GM12878 (cell line): ENCODE measurements around the gene OR51F1. TPM values are rescaled to one million over a fixed set of nuclear protein-coding genes. Genes with fewer than 3 reads are reported as not detected.

Source experiments
- ATAC-seq: fragments of 200-7000 bp; cut with Tn5 transposase; 3 replicates; pipeline ENCODE4 v1.9.1; 2020; ENCODE audit warnings: mild to moderate bottlenecking, moderate library complexity
- BruUV-seq: library from RNA; stranded (reverse); fragments of 400-500 nt; replicated peaks from 2 replicates; lab custom pipeline; 2021; lab: Mats Ljungman, UMichigan
- CTCF ChIA-PET: fragments of 300-600 bp; sonication (Branson Sonifier 250); formaldehyde crosslinking; extraction: SDS; loops from one replicate; lab custom pipeline; 2021; ENCODE audit warnings: inconsistent platforms; lab: Yijun Ruan, JAX
- POLR2A ChIA-PET: fragments of 350-600 bp; formaldehyde crosslinking; extraction: SDS; loops from one replicate; lab custom pipeline; 2021; ENCODE audit warnings: inconsistent platforms; lab: Charles Lee
- RAD21 ChIA-PET: fragments of 300-600 bp; sonication (Branson Sonifier 250); formaldehyde crosslinking; loops from one replicate; lab custom pipeline; 2023; ENCODE audit warnings: antibody characterized with exemption; ENCODE audit not compliant: unreplicated experiment; lab: Charles Lee
- SMC1A ChIA-PET: fragments of 300-600 bp; sonication (Branson Sonifier 250); formaldehyde crosslinking; loops from one replicate; lab custom pipeline; 2023; ENCODE audit not compliant: unreplicated experiment, uncharacterized antibody; lab: Charles Lee
- DNase-seq: peaks from one replicate; pipeline ENCODE4 v3.0.0-alpha.2; 2011; ENCODE audit warnings: low read depth, low spot score
- FAIRE-seq: peaks from 3 replicates; lab custom pipeline; 2011; peaks lifted over from hg19 to GRCh38; lab: Jason Lieb, UNC
- H2AFZ ChIP-seq: 2 replicates; pipeline ENCODE4 v1.6.0; 2011; ENCODE audit warnings: low read depth, low read length, control low read depth; ENCODE audit not compliant: control insufficient read depth
- H3K27ac ChIP-seq: 2 replicates; pipeline ENCODE4 v1.5.1; 2011; ENCODE audit warnings: control low read depth; ENCODE audit not compliant: control insufficient read depth, insufficient read depth
- H3K27me3 ChIP-seq, 2 experiments: replicated peaks in 1 of 2; 2 replicates each; pipeline versions ENCODE4 v1.6.0 to v1.6.1; 2011; ENCODE audit warnings: low read length in 1 of 2; ENCODE audit not compliant: control insufficient read depth in 2 of 2, insufficient read depth in 2 of 2
- H3K36me3 ChIP-seq, 2 experiments: 2 replicates each; pipeline ENCODE4 v1.5.1; 2011; ENCODE audit warnings: low read length in 1 of 2; ENCODE audit not compliant: control insufficient read depth in 2 of 2, insufficient read depth in 2 of 2
- H3K4me1 ChIP-seq: 2 replicates; pipeline ENCODE4 v1.6.1; 2011; ENCODE audit warnings: mild to moderate bottlenecking, low read length, moderate library complexity, mixed read lengths; ENCODE audit not compliant: control insufficient read depth, insufficient read depth
- H3K4me2 ChIP-seq: 2 replicates; pipeline ENCODE4 v1.6.0; 2011; ENCODE audit warnings: control low read depth; ENCODE audit not compliant: control insufficient read depth, insufficient read depth
- H3K4me3 ChIP-seq: fragments of 200-600 bp; sonication (generic); 2 replicates; pipeline ENCODE4 v1.5.1; 2016
- H3K79me2 ChIP-seq: 2 replicates; pipeline ENCODE4 v1.6.0; 2011; ENCODE audit warnings: low read length; ENCODE audit not compliant: control insufficient read depth, insufficient read depth
- H3K9ac ChIP-seq: 2 replicates; pipeline ENCODE4 v1.8.0; 2011; ENCODE audit warnings: low read length, control low read depth, mixed read lengths; ENCODE audit not compliant: control insufficient read depth, insufficient read depth
- H3K9me3 ChIP-seq: replicated peaks from 3 replicates; pipeline ENCODE4 v1.5.1; 2011; ENCODE audit warnings: mild to moderate bottlenecking, low read length; ENCODE audit not compliant: control insufficient read depth, insufficient read depth
- H4K20me1 ChIP-seq: 2 replicates; pipeline ENCODE4 v1.6.0; 2011; ENCODE audit not compliant: control insufficient read depth, insufficient read depth
- ASH2L ChIP-seq: fragments of 300-600, 200-600 bp; sonication (generic); IDR thresholded peaks from 2 replicates; pipeline ENCODE4 v1.6.1; 2017; ENCODE audit warnings: low read depth, mild to moderate bottlenecking, borderline replicate concordance
- ATF7 ChIP-seq: fragments of 450-650 bp; IDR thresholded peaks from 2 replicates; pipeline ENCODE4 v1.6.1; 2016; ENCODE audit warnings: low read depth, mild to moderate bottlenecking
- BCL11A ChIP-seq: IDR thresholded peaks from 2 replicates; pipeline ENCODE4 v1.6.1; 2011; ENCODE audit warnings: low read depth, low read length
- CHD4 ChIP-seq: fragments of 200-600 bp; sonication (generic); IDR thresholded peaks from 2 replicates; pipeline ENCODE4 v1.6.1; 2016; ENCODE audit warnings: mild to moderate bottlenecking
- DPF2 ChIP-seq: fragments of 450-650 bp; IDR thresholded peaks from 2 replicates; pipeline ENCODE4 v1.6.1; 2017; ENCODE audit warnings: mild to moderate bottlenecking
- JUND ChIP-seq: IDR thresholded peaks from 2 replicates; pipeline ENCODE4 v1.6.1; 2012; ENCODE audit warnings: low read depth, mild to moderate bottlenecking, low read length, improper control_type of control experiment, moderate library complexity
- MEF2B ChIP-seq: fragments of 450-650 bp; IDR thresholded peaks from 2 replicates; pipeline ENCODE4 v1.6.1; 2018; ENCODE audit warnings: mild to moderate bottlenecking, moderate library complexity; ENCODE audit not compliant: partially characterized antibody, poor library complexity, severe bottlenecking
- POLR2AphosphoS2 ChIP-seq: IDR thresholded peaks from 2 replicates; pipeline ENCODE4 v1.6.1; 2011; ENCODE audit warnings: low read depth, mild to moderate bottlenecking, low read length, improper control_type of control experiment, moderate library complexity
- SIX5 ChIP-seq: IDR thresholded peaks from 2 replicates; pipeline ENCODE4 v1.6.1; 2011; ENCODE audit warnings: mild to moderate bottlenecking, low read depth, low read length, moderate library complexity; ENCODE audit not compliant: severe bottlenecking
- STAT3 ChIP-seq: IDR thresholded peaks from 2 replicates; pipeline ENCODE4 v1.6.1; 2011; ENCODE audit warnings: low read depth, low read length, improper control_type of control experiment
- ZNF217 ChIP-seq: fragments of 450-650 bp; IDR thresholded peaks from 2 replicates; pipeline ENCODE4 v1.6.1; 2017; ENCODE audit warnings: antibody characterized with exemption, mild to moderate bottlenecking
- ZNF274 ChIP-seq: IDR thresholded peaks from one replicate; pipeline ENCODE4 v1.8.0; 2011; ENCODE audit not compliant: insufficient read length, insufficient read depth
- WGBS: methylation state at CpG from one replicate; pipeline ENCODE4 v1.1.6; 2016; ENCODE audit warnings: low lambda C conversion rate; ENCODE audit not compliant: insufficient replicate concordance, insufficient coverage; ENCODE audit errors: missing lambda C conversion rate; 5-methylcytosine and 5-hydroxymethylcytosine counted together
- in situ Hi-C: fragments of 300-500 bp; cut with MboI; formaldehyde crosslinking; loops from 9 replicates; pipeline ENCODE4 v1.14.3; 2018; ENCODE audit warnings: mixed read lengths
- intact Hi-C: fragments of 100-400 bp; cut with micrococcal nuclease; formaldehyde crosslinking; loops from one replicate; pipeline ENCODE4 v1.14.2; 2022; ENCODE audit not compliant: unreplicated experiment
- polyA plus RNA-seq, 11 experiments: library from polyadenylated mRNA; depleted of rRNA in 4 of 11; unstranded in 6 of 11; stranded (reverse) in 5 of 11; fragments of >200 nt; fragmentation: Nextera tagmentation in 4 of 11; fragmentation: Illumina TruSeq in 1 of 11; extraction: Ambion mirVana in 4 of 11; extraction: Trizol in 1 of 11; gene quantifications; 1 replicate in 1 of 11; 2 replicates in 10 of 11; pipeline versions ENCODE4 v1.2.1 to v1.2.3, GENCODE V29; 2011 to 2016; ENCODE audit warnings: inconsistent platforms in 2 of 11, missing spikeins in 2 of 11, low read depth in 1 of 11
- total RNA-seq, 4 experiments: library from RNA; depleted of rRNA in 3 of 4; stranded (reverse); fragments of >200 nt in 3 of 4; fragmentation: Illumina TruSeq in 1 of 4; extraction: Trizol in 1 of 4; gene quantifications; 2 replicates each; pipeline versions ENCODE4 v1.2.1 to v1.2.3, GENCODE V29; 2013 to 2021

The OR51F1 gene
- total and polyA plus RNA-seq, 10 of the 15 experiments (the other 5 are each of a cell fraction or from before 2014, with no cell fraction given), result not detected

DNA sequence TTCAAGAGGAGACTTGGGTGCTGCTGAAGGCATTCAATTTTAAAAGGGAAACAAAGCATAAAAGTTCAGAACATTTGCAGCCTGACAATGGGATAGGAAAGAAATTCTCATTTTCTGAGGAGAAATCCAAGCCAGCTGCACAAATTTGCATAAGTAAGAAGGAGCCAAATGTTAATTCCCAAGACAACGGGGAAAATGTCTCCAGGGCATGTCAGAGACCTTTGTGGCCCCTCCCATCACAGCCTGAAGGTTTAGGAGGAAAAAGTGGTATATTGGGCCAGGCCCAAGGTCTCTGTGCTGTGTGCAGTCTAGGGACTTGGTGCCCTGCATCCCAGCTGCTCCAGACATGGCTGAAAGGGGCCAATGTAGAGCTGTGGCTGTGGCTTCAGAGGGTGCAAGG is 12.7 kb upstream of the OR51F1 start:
- no peaks in the 10 kb centered on the region for H3K4me1 ChIP-seq
- no peak overlapping the region for H3K9ac ChIP-seq
- H3K36me3 ChIP-seq, result no peaks in the 10 kb centered on the region
- ChIA-PET POLR2A (no interaction called here), SMC1A (no interaction called here), RAD21 (no interaction called here)
- 0% methylated on average over 1 of the region's 1 CpG for WGBS
- H3K27me3 ChIP-seq, result no peaks in the 10 kb centered on the region
- H3K27ac ChIP-seq, result no peak overlapping the region
- DNase-seq (no peak), ATAC-seq (no peak)
- H4K20me1 ChIP-seq, result no peaks in the 10 kb centered on the region
- no TSS peak for BruUV-seq
- H2AFZ ChIP-seq, result no peak overlapping the region
- intact Hi-C loops, result no loop called here
- no peak for TF ChIP-seq BCL11A
- TF ChIP-seq ZNF274, result no peak
- no peak for TF ChIP-seq DPF2
- TF ChIP-seq, all 136 proteins: peak for 0
- in situ Hi-C loops, result no loop called here
- CTCF ChIA-PET, result interaction anchor here (0.8 to 1.3 kb wide), 2 partner anchors 145 to 147 kb away, joined by 3 to 5 read pairs; partner anchors contain the start of gene OR51D1
- no peaks in the 10 kb centered on the region for H3K79me2 ChIP-seq
- no peaks in the 10 kb centered on the region for H3K9me3 ChIP-seq
- no peak overlapping the region for H3K4me2 ChIP-seq
- no peak overlapping the region for H3K4me3 ChIP-seq
- no peak for FAIRE-seq

DNA sequence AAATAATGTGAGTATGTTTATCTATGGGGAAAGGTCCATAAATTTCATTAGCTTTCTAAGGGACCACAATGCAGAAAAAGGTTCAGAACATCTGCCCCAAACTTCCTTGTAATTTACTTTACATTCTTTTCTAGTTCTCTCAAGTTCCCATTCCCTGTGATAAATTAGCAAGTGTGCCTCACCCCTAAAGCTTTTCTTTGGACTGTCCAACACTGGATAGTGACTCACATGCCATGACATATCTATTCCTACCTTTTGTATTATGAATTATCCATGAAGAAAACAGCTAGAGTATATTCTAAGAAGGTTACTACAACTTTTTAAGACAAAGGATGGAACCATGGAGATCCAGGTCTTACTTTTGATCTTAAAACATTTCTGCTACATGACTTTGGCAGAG is 1.6 kb downstream of the OR51F1 start:
- Histone ChIP-seq H3K27ac (no peak overlapping the region), H3K27me3 (no peaks in the 10 kb centered on the region), H3K4me3 (no peak overlapping the region), H4K20me1 (no peaks in the 10 kb centered on the region), H2AFZ (no peak overlapping the region), H3K36me3 (no peaks in the 10 kb centered on the region), H3K9me3 (no peaks in the 10 kb centered on the region), H3K4me2 (no peak overlapping the region)
- ChIA-PET RAD21 (no interaction called here), POLR2A (no interaction called here), SMC1A (interaction anchor here (1.1 to 1.5 kb wide), 2 partner anchors 10 to 228 kb away, joined by 3 read pairs; no protein-coding TSS in a partner anchor), CTCF (no interaction called here)
- DNase-seq (no peak), ATAC-seq (no peak), FAIRE-seq (no peak)
- in situ Hi-C loops (no loop called here), intact Hi-C loops (no loop called here)
- TF ChIP-seq ASH2L (no peak), SIX5 (no peak), JUND (no peak), MEF2B (no peak), STAT3 (no peak), POLR2AphosphoS2 (no peak), ATF7 (no peak), CHD4 (no peak), ZNF217 (no peak)
- TF ChIP-seq, all 136 proteins: peak for 0
- BruUV-seq, result no TSS peak
- H3K79me2 ChIP-seq, result no peaks in the 10 kb centered on the region
- no peaks in the 10 kb centered on the region for H3K4me1 ChIP-seq
- H3K9ac ChIP-seq, result no peak overlapping the region
